Measurements from ENCODE around the gene NYNRIN. TPM values are rescaled to one million over a fixed set of nuclear protein-coding genes. Genes with fewer than 3 reads are reported as not detected.
A peak's percentile ranks its signal among the peaks of the same experiment; 100 is the strongest.
"Not testable (repeated sequence)": the region's sequence is repeated elsewhere in the genome, so short reads cannot be mapped to it uniquely, and the experiment has no call there.

Gene NYNRIN
- total RNA-seq, 1 donor from 2014 or later = not detected

GRCh38 chr14:24442240-24443052 lies 43.6 kb downstream of the NYNRIN start, which contains the start of gene SDR39U1:
Gene SDR39U1, minus strand, starts transcription at chr14:24442776. Its CDS starts 7 bp downstream, at chr14:24442769.
- peak within 1 kb of the TSS; percentile 91 for H3K27ac Mint-ChIP-seq
- DNase-seq (ENCODE audit: low spot score) = peak; percentile 97
- peaks cover 33% of the 10 kb centered on the region for H3K36me3 Mint-ChIP-seq (ENCODE audit: low read depth)
- intact Hi-C loops (cut with micrococcal nuclease) = loop anchor here (1.0 to 5.0 kb wide), 12 partner anchors 11 to 973 kb away; partner anchors contain the start of genes AP1G2, CHMP4A, DCAF11 and GMPR2
- no peaks in the 10 kb centered on the region for H3K27me3 Mint-ChIP-seq (ENCODE audit: insufficient read depth)
- H3K9me3 Mint-ChIP-seq = no peaks in the 10 kb centered on the region
- peaks cover 45% of the 10 kb centered on the region for H3K4me1 Mint-ChIP-seq (ENCODE audit: low read depth)
- peak within 1 kb of the TSS; percentile 92 for H3K4me3 Mint-ChIP-seq

- peaks cover 38% of the 10 kb centered on the region for H3K4me1 Mint-ChIP-seq (ENCODE audit: low read depth)
- no peak for DNase-seq (ENCODE audit: low spot score)
- H3K27ac Mint-ChIP-seq = peak overlapping the region; percentile 91
- H3K27me3 Mint-ChIP-seq (ENCODE audit: insufficient read depth) = no peaks in the 10 kb centered on the region
- peak overlapping the region; percentile 92 for H3K4me3 Mint-ChIP-seq
- H3K9me3 Mint-ChIP-seq = no peaks in the 10 kb centered on the region
- intact Hi-C loops (cut with micrococcal nuclease) = loop anchor here (2.0 to 5.0 kb wide), 3 partner anchors 254 to 876 kb away; partner anchors contain the start of genes AP1G2, DCAF11, IPO4 and NRL
- H3K36me3 Mint-ChIP-seq (ENCODE audit: low read depth) = peaks cover 27% of the 10 kb centered on the region
Observed at GRCh38 chr14:24443053-24443665, 44.4 kb downstream of the NYNRIN start.

DNA sequence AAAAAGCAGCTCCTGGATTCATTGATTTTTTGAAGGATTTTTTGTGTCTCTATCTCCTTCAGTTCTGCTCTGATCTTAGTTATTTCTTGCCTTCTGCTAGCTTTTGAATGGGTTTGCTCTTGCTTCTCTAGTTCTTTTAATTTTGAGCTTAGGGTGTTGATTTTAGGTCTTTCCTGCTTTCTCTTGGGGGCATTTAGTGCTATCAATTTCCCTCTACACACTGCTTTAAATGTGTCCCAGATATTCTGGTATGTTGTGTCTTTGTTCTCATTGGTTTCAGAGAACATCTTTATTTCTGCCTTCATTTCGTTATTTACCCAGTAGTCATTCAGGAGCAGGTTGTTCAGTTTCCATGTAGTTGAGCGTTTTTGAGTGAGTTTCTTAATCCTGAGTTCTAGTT lies 52.0 kb downstream of the NYNRIN start:
- intact Hi-C loops (cut with micrococcal nuclease); H3K4me1 Mint-ChIP-seq (ENCODE audit: low read depth); H3K9me3 Mint-ChIP-seq; H3K27me3 Mint-ChIP-seq (ENCODE audit: insufficient read depth); H3K27ac Mint-ChIP-seq; DNase-seq (ENCODE audit: low spot score); H3K4me3 Mint-ChIP-seq; H3K36me3 Mint-ChIP-seq (ENCODE audit: low read depth): not testable (repeated sequence)

- Mint-ChIP-seq H3K4me1 (ENCODE audit: low read depth) (no peaks in the 10 kb centered on the region), H3K27me3 (ENCODE audit: insufficient read depth) (no peaks in the 10 kb centered on the region), H3K27ac (no peak overlapping the region), H3K4me3 (no peak overlapping the region), H3K9me3 (peaks cover 9% of the 10 kb centered on the region), H3K36me3 (ENCODE audit: low read depth) (peaks cover 3% of the 10 kb centered on the region)
- intact Hi-C loops (cut with micrococcal nuclease) = no loop called here
- no peak for DNase-seq (ENCODE audit: low spot score)
Observed at GRCh38 chr14:24456980-24457379, 58.2 kb downstream of the NYNRIN start.

DNA sequence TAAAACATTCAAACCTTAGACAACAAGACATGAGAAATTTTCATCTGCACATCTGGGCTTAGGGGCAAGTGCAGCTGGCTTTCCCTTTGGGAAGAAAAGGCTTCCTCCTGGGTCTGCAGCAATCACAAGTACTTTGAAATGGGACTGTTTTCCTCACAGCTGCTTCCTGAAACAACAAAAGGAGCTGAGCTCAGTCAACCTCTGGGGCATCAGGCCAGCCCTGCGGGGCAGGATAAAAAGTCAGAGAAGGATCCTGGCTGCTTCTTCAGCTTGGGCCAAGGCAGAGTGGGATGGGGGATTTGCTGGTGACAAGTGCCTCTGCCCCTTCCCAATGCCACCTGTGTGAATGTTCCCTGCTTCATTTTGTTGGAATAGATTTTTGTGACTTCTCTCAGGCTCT lies 59.9 kb downstream of the NYNRIN start:
- no peak overlapping the region for H3K27ac Mint-ChIP-seq
- H3K9me3 Mint-ChIP-seq = peaks cover 9% of the 10 kb centered on the region
- no peaks in the 10 kb centered on the region for H3K4me1 Mint-ChIP-seq (ENCODE audit: low read depth)
- DNase-seq (ENCODE audit: low spot score) = no peak
- H3K4me3 Mint-ChIP-seq = no peak overlapping the region
- no peaks in the 10 kb centered on the region for H3K27me3 Mint-ChIP-seq (ENCODE audit: insufficient read depth)
- intact Hi-C loops (cut with micrococcal nuclease) = no loop called here
- H3K36me3 Mint-ChIP-seq (ENCODE audit: low read depth) = peaks cover 3% of the 10 kb centered on the region

GRCh38 chr14:24459331-24459730 lies 60.5 kb downstream of the NYNRIN start:
- Mint-ChIP-seq H3K36me3 (ENCODE audit: low read depth) (no peaks in the 10 kb centered on the region), H3K9me3 (peaks cover 3% of the 10 kb centered on the region), H3K4me1 (ENCODE audit: low read depth) (peaks cover 1% of the 10 kb centered on the region), H3K27me3 (ENCODE audit: insufficient read depth) (no peaks in the 10 kb centered on the region), H3K4me3 (no peak overlapping the region), H3K27ac (no peak overlapping the region)
- DNase-seq (ENCODE audit: low spot score) = no peak
- intact Hi-C loops (cut with micrococcal nuclease) = no loop called here

- no peaks in the 10 kb centered on the region for H3K27me3 Mint-ChIP-seq (ENCODE audit: insufficient read depth)
- peaks cover 2% of the 10 kb centered on the region for H3K36me3 Mint-ChIP-seq (ENCODE audit: low read depth)
- no peak for DNase-seq (ENCODE audit: low spot score)
- intact Hi-C loops (cut with micrococcal nuclease) = no loop called here
- peaks cover 6% of the 10 kb centered on the region for H3K4me1 Mint-ChIP-seq (ENCODE audit: low read depth)
- no peak overlapping the region for H3K27ac Mint-ChIP-seq
- H3K9me3 Mint-ChIP-seq = no peaks in the 10 kb centered on the region
- no peak overlapping the region for H3K4me3 Mint-ChIP-seq
Observed at GRCh38 chr14:24461336-24461735, 62.5 kb downstream of the NYNRIN start.

GRCh38 chr14:24463017-24463883 lies 64.4 kb downstream of the NYNRIN start:
- intact Hi-C loops (cut with micrococcal nuclease) = no loop called here
- Mint-ChIP-seq H3K4me1 (ENCODE audit: low read depth) (peaks cover 6% of the 10 kb centered on the region), H3K27ac (no peak overlapping the region), H3K4me3 (no peak overlapping the region), H3K27me3 (ENCODE audit: insufficient read depth) (peaks cover 2% of the 10 kb centered on the region), H3K36me3 (ENCODE audit: low read depth) (peaks cover 2% of the 10 kb centered on the region), H3K9me3 (peaks cover 6% of the 10 kb centered on the region)
- DNase-seq (ENCODE audit: low spot score) = no peak

- H3K27me3 Mint-ChIP-seq (ENCODE audit: insufficient read depth) = peaks cover 2% of the 10 kb centered on the region
- H3K4me3 Mint-ChIP-seq = no peak overlapping the region
- intact Hi-C loops (cut with micrococcal nuclease) = no loop called here
- H3K9me3 Mint-ChIP-seq = peaks cover 6% of the 10 kb centered on the region
- H3K4me1 Mint-ChIP-seq (ENCODE audit: low read depth) = peaks cover 6% of the 10 kb centered on the region
- DNase-seq (ENCODE audit: low spot score) = no peak
- peaks cover 2% of the 10 kb centered on the region for H3K36me3 Mint-ChIP-seq (ENCODE audit: low read depth)
- no peak overlapping the region for H3K27ac Mint-ChIP-seq
Observed at GRCh38 chr14:24463884-24464785, 65.3 kb downstream of the NYNRIN start.

- intact Hi-C loops (cut with micrococcal nuclease) = no loop called here
- H3K9me3 Mint-ChIP-seq = peaks cover 7% of the 10 kb centered on the region
- peaks cover 2% of the 10 kb centered on the region for H3K36me3 Mint-ChIP-seq (ENCODE audit: low read depth)
- H3K4me1 Mint-ChIP-seq (ENCODE audit: low read depth) = peaks cover 6% of the 10 kb centered on the region
- H3K27ac Mint-ChIP-seq = no peak overlapping the region
- H3K4me3 Mint-ChIP-seq = no peak overlapping the region
- peaks cover 2% of the 10 kb centered on the region for H3K27me3 Mint-ChIP-seq (ENCODE audit: insufficient read depth)
- DNase-seq (ENCODE audit: low spot score) = no peak
Observed at GRCh38 chr14:24465368-24465767, 66.6 kb downstream of the NYNRIN start.

DNA sequence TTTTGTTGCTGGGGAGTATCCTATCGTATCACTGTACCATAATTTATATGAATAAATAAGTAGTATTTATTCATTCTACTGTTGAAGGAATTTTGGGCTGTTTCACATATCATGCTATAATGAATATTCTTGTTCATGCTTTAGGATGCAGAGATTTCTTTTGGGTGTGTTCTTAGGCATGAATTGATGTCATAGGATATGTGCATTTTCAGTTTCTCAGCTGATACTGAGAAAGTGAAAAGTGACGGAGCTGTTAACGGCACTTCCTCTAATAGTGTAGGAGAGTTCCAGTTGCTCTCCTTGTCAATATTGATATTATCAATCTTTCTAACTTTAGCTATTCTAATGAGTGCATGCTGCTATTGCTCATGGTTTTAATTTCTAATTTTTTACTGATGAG lies 67.0 kb downstream of the NYNRIN start:
- Mint-ChIP-seq H3K9me3 (peaks cover 11% of the 10 kb centered on the region), H3K4me1 (ENCODE audit: low read depth) (peaks cover 6% of the 10 kb centered on the region), H3K27ac (no peak overlapping the region), H3K27me3 (ENCODE audit: insufficient read depth) (peaks cover 2% of the 10 kb centered on the region), H3K4me3 (no peak overlapping the region), H3K36me3 (ENCODE audit: low read depth) (peaks cover 2% of the 10 kb centered on the region)
- DNase-seq (ENCODE audit: low spot score) = no peak
- intact Hi-C loops (cut with micrococcal nuclease) = no loop called here
